Astrocyte of the cerebellum (primary cell): ENCODE measurements around the gene CHN1.

Experiments
- DNase-seq: peaks from one replicate; pipeline ENCODE4 v3.0.0-alpha.2; 2011; ENCODE audit warnings: low read depth
- H3K4me3 ChIP-seq: 2 replicates; pipeline ENCODE4 v1.5.1; 2011; ENCODE audit warnings: mild to moderate bottlenecking, low read depth, low read length, moderate library complexity
- in situ Hi-C: cut with HindIII; loops from 2 replicates; pipeline ENCODE4 v1.10.0; 2017; ENCODE audit warnings: low sequenced_read_pairs
- TF ChIP-seq, protein P1 (sequence below): IDR thresholded peaks from 2 replicates; pipeline ENCODE4 v1.5.1; 2012; ENCODE audit warnings: low read length, low read depth, moderate library complexity, mild to moderate bottlenecking; ENCODE audit errors: missing control alignments

The CHN1 gene

DNA sequence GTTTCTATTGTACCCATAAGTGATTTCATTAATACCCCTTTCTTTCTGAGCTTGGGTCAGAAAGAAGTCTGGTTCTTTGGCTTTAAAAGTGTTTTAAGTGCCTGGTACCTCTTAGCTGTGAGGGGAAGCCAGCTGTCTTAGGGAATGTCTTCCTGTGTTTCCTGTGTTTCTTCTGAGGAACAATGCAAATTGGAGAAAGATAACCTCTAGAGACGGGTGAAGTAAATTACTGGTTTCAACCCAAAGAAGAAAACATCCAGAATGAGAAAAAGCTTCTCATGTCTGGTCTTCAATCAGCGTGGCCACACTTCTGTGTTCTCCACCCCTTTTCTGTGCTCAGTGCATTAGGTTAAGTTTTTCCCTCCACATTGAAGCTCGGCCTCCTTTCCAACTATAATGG is 10.2 kb upstream of the CHN1 start:
- no peak for DNase-seq
- no peak overlapping the region for H3K4me3 ChIP-seq
- TF ChIP-seq, protein P1, sequence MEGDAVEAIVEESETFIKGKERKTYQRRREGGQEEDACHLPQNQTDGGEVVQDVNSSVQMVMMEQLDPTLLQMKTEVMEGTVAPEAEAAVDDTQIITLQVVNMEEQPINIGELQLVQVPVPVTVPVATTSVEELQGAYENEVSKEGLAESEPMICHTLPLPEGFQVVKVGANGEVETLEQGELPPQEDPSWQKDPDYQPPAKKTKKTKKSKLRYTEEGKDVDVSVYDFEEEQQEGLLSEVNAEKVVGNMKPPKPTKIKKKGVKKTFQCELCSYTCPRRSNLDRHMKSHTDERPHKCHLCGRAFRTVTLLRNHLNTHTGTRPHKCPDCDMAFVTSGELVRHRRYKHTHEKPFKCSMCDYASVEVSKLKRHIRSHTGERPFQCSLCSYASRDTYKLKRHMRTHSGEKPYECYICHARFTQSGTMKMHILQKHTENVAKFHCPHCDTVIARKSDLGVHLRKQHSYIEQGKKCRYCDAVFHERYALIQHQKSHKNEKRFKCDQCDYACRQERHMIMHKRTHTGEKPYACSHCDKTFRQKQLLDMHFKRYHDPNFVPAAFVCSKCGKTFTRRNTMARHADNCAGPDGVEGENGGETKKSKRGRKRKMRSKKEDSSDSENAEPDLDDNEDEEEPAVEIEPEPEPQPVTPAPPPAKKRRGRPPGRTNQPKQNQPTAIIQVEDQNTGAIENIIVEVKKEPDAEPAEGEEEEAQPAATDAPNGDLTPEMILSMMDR = no peak
- in situ Hi-C loops = no loop called here

DNA sequence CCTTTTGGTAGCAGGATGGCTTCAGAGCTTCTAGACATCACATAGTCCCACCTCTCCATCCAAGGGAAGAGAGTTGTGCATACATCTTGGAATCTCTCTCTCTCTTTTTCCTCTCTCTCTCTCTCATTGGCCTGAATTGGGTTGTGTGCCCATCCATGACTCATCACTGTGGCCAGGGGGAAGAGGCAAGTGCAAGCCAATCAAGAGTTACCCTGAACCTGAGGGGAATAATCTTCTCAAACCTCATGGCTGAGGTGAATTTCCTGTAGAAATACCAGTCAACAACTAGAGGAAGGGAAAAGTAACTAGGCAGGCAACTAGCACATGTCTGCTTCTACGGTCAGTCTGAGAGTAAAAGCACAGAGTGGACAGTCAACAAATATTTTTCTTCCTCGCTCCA is 7.3 kb upstream of the CHN1 start:
- TF ChIP-seq, protein P1 = no peak
- in situ Hi-C loops = no loop called here
- H3K4me3 ChIP-seq = no peak overlapping the region
- DNase-seq = no peak

DNA sequence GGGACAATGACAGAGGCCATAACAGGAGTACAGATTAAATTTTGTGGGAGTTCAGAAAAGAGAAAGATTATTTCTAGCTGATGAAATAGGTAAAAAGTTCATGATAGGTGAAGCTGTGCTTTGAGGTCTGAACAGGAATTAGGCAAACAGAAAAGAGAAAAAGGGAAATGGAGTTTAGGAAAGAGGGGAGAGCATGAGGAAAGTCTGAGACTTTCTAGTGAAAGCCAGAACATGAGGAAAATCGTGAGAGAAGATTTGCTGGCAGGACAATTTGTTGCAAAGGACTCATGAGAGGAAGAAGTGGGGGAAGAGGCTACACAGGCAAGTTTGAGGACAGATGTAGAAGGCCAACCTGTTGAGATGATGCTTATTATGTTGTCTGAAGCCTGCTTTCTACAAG is 6.3 kb upstream of the CHN1 start:
- H3K4me3 ChIP-seq = no peak overlapping the region
- DNase-seq = no peak
- TF ChIP-seq, protein P1 = no peak
- in situ Hi-C loops = no loop called here

DNA sequence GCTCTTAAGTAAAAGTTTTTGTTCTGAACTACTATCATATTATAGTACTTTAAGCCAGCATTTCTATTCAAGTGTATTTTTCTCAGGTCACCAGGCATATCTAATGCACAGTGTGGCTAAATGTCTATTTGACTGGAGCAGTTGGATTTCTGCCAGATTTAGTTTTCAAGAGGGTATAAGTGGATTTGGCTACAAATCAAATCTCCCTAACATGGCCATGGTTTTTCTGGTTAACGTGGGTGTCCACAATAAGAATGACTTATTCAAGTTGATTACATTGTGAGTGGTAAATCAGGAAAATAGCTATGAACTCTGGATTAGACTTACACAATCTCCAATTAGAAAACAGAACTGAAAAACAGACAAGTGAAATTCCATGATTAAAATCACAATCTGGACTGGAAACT is 5.7 kb upstream of the CHN1 start:
- DNase-seq = no peak
- TF ChIP-seq, protein P1 = no peak
- in situ Hi-C loops = no loop called here
- H3K4me3 ChIP-seq = no peak overlapping the region

DNA sequence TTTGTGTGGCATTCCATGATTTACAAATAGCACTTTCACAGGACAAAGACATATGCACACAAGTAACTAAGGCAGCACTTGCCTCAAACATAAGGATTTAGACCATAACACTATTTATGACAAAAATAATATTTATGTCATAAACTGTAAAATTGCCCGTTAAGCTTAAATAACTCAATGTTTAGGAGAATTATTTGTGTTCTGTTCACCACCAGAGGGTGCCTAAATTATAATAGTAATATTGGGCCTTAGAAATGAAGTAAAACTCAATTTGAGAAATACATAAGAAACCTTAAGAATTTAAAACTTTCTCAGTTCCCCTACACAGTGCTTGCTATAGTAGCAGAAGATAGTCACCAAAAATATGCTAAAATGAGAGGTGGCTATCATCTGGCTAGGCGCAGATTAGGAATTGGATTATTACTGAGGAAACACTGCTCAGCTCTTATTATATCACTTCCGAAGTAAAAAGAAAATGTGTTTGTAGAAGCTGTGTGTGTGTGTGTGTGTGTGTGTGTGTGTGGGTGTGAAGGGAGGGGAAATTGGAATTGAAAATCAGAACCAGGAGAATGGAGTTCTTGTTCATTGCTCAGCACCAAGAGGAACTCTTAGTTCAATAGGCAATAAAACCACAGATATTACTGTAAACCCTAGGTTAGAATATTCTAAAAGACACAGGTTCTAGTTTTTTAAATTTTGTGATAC is 4.9 kb upstream of the CHN1 start:
- no peak for DNase-seq
- H3K4me3 ChIP-seq = no peak overlapping the region
- in situ Hi-C loops = no loop called here
- TF ChIP-seq, protein P1 = no peak

DNA sequence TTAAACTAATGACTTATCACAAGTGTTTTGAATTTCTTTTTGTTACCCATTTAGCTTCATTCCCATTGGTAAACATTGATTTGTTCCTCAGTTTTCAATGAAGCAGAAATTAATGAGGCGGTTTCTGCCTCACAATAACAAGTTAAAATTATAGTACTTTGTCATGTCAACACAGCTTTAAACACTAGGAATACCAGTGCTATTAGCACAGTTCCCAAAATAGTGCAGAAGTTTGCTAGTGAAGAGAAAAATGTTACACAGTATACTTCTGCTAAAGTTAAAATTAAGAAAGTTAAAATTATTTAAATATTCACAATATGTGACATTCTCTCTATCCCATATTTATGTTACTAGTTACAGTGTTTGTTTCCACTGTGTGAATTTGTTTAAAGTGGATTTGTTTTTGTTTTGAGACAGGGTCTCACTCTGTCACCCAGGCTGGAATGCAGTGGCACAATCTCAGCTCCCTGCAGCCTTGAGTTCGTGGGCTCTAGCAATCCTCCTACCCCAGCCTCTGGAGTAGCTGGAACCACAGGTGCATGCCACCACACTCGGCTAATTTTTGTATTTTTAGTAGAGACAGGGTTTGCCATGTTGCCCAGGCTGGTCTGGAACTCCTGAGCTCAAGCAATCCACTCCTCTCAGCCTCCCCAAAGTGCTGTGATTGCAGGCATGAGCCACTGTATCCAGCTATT is 3.8 kb upstream of the CHN1 start:
- in situ Hi-C loops = no loop called here
- DNase-seq = no peak
- H3K4me3 ChIP-seq = no peak overlapping the region
- TF ChIP-seq, protein P1 = no peak
